ENCODE data around the gene IZUMO4.

The IZUMO4 gene

DNA sequence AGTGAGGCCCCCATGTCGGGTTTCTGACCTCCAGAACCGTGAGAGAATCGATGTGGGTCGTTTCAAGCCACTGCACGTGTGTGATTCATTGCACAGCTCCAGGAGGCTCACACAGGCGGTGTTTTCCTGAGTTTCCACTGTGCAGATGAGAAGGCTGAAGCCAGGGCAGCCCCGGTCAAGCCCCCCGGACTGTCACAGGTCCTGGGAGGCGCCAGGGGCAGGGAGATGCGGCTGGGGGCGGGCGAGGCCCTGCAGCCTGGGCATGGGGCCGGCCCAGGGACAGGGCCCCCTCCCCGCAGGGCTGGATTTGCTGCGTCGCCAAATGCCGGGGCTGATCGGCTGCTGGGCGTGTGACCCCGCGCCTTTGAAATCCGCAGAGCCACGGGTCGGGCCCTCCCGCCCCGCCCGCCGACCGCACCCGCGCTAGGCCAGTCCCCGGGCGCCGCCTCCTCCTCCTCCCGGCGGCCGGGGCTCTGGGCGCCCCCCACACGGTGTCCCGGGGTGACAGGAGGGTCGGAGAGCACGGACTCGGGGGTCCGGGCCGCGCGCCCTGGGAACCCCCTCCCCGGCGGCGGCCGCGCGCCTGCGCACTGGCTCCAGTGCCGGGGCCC is 35.7 kb upstream of the IZUMO4 start:
- H3K4me3 ChIP-seq (ENCODE audit: low read depth, low read length), result peak overlapping the region; percentile 63
- TF ChIP-seq, protein P1, sequence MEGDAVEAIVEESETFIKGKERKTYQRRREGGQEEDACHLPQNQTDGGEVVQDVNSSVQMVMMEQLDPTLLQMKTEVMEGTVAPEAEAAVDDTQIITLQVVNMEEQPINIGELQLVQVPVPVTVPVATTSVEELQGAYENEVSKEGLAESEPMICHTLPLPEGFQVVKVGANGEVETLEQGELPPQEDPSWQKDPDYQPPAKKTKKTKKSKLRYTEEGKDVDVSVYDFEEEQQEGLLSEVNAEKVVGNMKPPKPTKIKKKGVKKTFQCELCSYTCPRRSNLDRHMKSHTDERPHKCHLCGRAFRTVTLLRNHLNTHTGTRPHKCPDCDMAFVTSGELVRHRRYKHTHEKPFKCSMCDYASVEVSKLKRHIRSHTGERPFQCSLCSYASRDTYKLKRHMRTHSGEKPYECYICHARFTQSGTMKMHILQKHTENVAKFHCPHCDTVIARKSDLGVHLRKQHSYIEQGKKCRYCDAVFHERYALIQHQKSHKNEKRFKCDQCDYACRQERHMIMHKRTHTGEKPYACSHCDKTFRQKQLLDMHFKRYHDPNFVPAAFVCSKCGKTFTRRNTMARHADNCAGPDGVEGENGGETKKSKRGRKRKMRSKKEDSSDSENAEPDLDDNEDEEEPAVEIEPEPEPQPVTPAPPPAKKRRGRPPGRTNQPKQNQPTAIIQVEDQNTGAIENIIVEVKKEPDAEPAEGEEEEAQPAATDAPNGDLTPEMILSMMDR (IDR thresholded peaks at IDR 0.05; ENCODE audit: low read depth, low read length, missing control alignments), result no peak
- no peak for DNase-seq (ENCODE audit: low read depth)

- TF ChIP-seq, protein P1 (IDR thresholded peaks at IDR 0.05; ENCODE audit: low read depth, low read length, missing control alignments), result no peak
- peak; percentile 95 for DNase-seq (ENCODE audit: low read depth)
- peak overlapping the region; percentile 63 for H3K4me3 ChIP-seq (ENCODE audit: low read depth, low read length)
These were observed 35.0 kb upstream of the IZUMO4 start for GRCh38 chr19:2061495-2062388.

- TF ChIP-seq, protein P1 (IDR thresholded peaks at IDR 0.05; ENCODE audit: low read depth, low read length, missing control alignments), result no peak
- no peak for DNase-seq (ENCODE audit: low read depth)
- peak overlapping the region; percentile 63 for H3K4me3 ChIP-seq (ENCODE audit: low read depth, low read length)
These were observed 34.4 kb upstream of the IZUMO4 start for GRCh38 chr19:2062389-2062729.

GRCh38 chr19:2062770-2063169 is 33.9 kb upstream of the IZUMO4 start:
- no peak overlapping the region for H3K4me3 ChIP-seq (ENCODE audit: low read depth, low read length)

DNA sequence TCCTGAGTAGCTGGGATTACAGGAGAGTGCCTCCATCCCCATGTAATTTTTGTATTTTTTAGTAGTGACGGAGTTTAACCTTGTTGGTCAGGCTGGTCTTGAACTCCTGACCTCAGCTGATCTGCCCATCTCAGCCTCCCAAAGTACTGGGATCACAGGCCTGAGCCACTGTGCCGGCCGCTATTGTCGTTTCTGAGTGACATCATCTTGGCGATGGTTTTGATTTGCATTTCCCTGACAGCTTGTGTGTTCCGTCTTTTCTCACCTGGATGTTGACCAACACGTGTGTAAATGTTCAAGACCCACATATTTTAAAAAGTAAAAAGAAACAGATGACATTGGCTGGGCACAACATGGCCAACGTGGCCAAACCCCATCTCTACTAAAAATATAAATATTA is 32.9 kb upstream of the IZUMO4 start:
- TF ChIP-seq, protein P1 (IDR thresholded peaks at IDR 0.05; ENCODE audit: low read depth, low read length, missing control alignments), result no peak
- DNase-seq (ENCODE audit: low read depth), result no peak

More at GRCh38 chr19:2062770-2063169, 33.9 kb upstream of the IZUMO4 start:
- DNase-seq (ENCODE audit: low read depth), result no peak
- TF ChIP-seq, protein P1 (IDR thresholded peaks at IDR 0.05; ENCODE audit: low read depth, low read length, missing control alignments), result no peak

GRCh38 chr19:2064395-2064787 is 32.3 kb upstream of the IZUMO4 start:
- no peak overlapping the region for H3K4me3 ChIP-seq (ENCODE audit: low read depth, low read length)
- DNase-seq (ENCODE audit: low read depth), result no peak
- TF ChIP-seq, protein P1 (IDR thresholded peaks at IDR 0.05; ENCODE audit: low read depth, low read length, missing control alignments), result no peak

More for the DNA sequence above, 32.9 kb upstream of the IZUMO4 start:
- H3K4me3 ChIP-seq (ENCODE audit: low read depth, low read length), result no peak overlapping the region
